ENCODE results near the gene RBFOX2.

DNA sequence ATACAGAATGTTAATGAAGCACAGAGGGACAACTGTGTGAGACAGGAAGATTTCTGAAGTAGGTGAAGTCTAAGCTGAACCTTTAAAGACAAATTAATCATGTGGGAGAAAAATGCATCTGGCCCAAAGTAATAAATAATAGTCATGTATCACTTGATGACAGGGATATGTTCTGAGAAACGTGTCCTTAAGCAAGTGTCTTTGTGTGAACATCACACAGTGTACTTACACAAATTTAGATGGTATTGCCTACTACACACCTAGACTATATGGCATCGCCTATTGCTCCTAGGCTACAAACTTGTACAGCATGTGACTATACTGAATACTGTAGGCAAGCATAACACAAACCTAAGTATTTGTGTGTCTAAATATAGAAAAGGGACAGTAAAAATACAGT, 198.3 kb downstream of the RBFOX2 start:
- TF ChIP-seq, protein P1, sequence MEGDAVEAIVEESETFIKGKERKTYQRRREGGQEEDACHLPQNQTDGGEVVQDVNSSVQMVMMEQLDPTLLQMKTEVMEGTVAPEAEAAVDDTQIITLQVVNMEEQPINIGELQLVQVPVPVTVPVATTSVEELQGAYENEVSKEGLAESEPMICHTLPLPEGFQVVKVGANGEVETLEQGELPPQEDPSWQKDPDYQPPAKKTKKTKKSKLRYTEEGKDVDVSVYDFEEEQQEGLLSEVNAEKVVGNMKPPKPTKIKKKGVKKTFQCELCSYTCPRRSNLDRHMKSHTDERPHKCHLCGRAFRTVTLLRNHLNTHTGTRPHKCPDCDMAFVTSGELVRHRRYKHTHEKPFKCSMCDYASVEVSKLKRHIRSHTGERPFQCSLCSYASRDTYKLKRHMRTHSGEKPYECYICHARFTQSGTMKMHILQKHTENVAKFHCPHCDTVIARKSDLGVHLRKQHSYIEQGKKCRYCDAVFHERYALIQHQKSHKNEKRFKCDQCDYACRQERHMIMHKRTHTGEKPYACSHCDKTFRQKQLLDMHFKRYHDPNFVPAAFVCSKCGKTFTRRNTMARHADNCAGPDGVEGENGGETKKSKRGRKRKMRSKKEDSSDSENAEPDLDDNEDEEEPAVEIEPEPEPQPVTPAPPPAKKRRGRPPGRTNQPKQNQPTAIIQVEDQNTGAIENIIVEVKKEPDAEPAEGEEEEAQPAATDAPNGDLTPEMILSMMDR (IDR thresholded peaks at IDR 0.05), result no peak
- no peak for TF ChIP-seq POLR2A (IDR thresholded peaks at IDR 0.05)
